ENCODE results near the gene PURA.

Gene PURA

DNA sequence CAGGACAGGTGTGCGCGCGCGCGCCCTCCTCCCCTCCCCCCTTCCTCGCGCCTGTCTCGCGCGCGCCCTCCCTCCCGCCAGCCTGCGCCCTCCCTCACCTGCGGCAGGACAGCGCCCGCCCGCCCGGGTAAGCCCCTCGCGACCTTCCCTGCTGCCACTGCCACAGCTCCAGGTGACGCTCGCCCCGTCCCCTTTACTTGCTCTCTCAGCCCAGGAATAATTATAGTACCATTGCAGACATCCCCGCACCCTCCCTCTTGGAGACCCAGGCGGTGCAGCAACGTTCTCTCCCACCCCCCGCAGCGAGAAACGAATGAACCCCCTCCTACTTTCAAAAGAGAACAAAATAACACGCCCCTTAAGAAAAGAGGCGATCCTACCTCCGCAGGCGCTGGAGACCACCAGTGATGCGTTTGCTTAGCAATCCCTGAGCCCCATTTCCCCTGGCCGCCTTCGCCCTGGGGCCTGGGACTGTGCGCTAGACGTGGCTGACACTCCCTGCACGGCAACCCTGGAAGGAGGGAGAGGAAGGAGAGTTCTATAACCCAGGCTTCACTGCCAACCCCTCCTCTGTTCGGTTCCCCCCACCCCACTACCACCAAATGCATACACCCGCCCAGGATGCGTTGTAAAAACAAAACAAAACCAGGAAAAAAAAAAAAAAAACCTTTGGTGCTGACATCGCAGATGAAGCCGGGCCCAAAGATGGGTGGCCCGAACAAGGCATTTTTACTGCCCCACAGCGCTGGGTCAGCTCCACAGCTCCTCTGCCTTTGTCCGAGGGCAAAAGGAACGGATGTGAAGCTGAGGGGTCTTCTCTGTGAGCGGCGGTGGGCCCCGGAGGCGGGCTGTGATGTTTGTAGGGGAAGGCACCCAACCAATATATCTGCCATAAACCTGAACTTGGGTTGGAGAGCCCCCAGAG is 5.6 kb upstream of the PURA start:
- peaks cover 0 to 3% of the 10 kb centered on the region in 2 donors for H3K27me3 ChIP-seq (ENCODE audit: control insufficient read depth in 2 of 2, insufficient read depth in 2 of 2, low read length in 2 of 2)
- peak overlapping the region; percentile 95 to 98 for H3K27ac ChIP-seq (ENCODE audit: low read depth in 2 of 2, low read length in 2 of 2)
- H3K4me3 ChIP-seq (ENCODE audit: low read length in 2 of 2) = peak overlapping the region; percentile 83 to 93
- no peaks in the 10 kb centered on the region for H3K36me3 ChIP-seq (ENCODE audit: control insufficient read depth in 2 of 2, insufficient read depth in 2 of 2, low read length in 2 of 2)
- peaks cover 13 to 21% of the 10 kb centered on the region in 2 donors for H3K4me1 ChIP-seq (ENCODE audit: control insufficient read depth in 2 of 2, insufficient read depth in 2 of 2, low read length in 2 of 2)
- H3K9me3 ChIP-seq (ENCODE audit: control insufficient read depth in 2 of 2, low read length in 2 of 2) = no peaks in the 10 kb centered on the region
- H3K9ac ChIP-seq (ENCODE audit: low read depth in 1 of 2, low read length in 2 of 2) = peak overlapping the region; percentile 85 to 97

DNA sequence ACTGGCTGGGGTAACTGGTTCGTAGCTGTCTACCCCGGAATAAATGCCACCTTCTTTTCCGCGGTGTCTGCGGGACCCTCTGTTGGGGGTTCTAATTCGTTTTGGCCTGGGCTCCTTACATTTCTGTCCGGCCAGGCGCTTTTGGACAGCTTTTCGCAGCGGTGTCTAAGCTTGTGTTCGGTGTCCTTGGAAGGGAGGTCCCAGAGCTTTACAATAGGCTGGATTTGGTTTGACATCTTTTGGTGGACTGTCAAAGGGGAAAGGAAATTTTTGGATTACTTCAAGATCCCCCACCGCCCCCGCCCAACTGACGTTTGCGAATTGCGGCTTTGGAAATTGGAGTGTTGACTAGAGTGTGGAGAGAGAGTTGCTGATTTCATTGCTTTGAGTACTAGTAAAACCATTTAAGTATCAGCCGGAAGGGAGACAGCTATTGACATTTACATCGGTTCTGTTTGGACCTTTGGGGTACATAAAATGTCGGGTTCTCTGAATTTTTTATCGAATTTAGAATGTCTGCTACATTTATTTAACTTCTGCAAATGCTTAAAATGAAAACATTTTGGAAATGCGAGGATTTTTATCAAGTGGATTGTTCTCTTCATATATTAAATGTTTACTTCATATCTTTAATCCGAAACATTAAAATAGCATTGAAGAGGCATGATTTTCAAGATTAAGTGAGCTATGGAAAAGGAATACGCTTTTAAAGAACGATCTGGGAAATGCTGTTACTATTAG is 4.7 kb upstream of the PURA start:
- Histone ChIP-seq H3K4me1 (ENCODE audit: control insufficient read depth in 2 of 2, insufficient read depth in 2 of 2, low read length in 2 of 2) (peaks cover 16 to 22% of the 10 kb centered on the region in 2 donors), H3K9ac (ENCODE audit: low read depth in 1 of 2, low read length in 2 of 2) (peak overlapping the region; percentile 85 to 97), H3K27ac (ENCODE audit: low read depth in 2 of 2, low read length in 2 of 2) (peak overlapping the region; percentile 95 to 98), H3K4me3 (ENCODE audit: low read length in 2 of 2) (peak overlapping the region; percentile 83 to 93), H3K36me3 (ENCODE audit: control insufficient read depth in 2 of 2, insufficient read depth in 2 of 2, low read length in 2 of 2) (no peaks in the 10 kb centered on the region), H3K9me3 (ENCODE audit: control insufficient read depth in 2 of 2, low read length in 2 of 2) (no peaks in the 10 kb centered on the region), H3K27me3 (ENCODE audit: control insufficient read depth in 2 of 2, insufficient read depth in 2 of 2, low read length in 2 of 2) (peaks cover 0 to 3% of the 10 kb centered on the region in 2 donors)

DNA sequence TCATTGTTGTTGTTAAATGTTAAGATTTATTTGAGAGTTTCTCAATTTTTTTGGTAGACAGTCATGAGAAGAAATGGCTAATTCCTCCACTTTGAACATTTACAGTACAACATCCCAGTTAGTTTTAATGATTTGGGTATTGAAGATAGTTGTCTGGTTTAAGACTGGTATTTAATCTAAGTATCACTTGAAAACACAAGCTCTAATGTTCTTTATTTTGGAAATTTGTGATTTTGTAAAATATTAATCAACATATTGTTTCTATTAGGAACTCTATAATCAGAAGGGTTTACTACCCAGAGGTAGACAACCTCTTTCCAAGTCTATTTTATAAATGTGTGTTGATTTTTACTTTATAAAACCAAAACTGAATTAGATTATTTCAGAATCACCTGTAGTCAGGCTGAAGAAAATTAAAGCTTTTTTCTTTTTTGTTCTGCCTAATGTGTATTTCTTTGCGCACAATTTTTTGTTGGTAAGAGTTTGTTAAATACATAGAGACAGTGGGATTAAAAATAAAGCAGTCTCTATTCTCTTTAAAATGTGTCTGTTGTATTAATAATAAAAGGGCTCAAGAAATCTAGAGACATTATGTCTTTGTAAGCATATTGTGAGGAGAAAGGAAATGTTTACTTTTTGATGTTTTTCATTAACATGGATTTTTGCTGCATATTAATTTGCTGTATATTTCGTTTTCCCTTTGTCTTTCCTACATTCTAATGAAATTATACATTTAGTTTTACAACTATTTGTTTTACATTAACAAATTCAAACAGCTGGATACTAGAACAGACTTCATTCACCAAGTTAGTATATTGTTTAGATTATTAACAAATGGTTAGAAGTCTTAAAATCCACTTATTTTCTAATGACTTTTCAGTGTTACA is 3.9 kb upstream of the PURA start:
- Histone ChIP-seq H3K36me3 (ENCODE audit: control insufficient read depth in 2 of 2, insufficient read depth in 2 of 2, low read length in 2 of 2) (no peaks in the 10 kb centered on the region), H3K27ac (ENCODE audit: low read depth in 2 of 2, low read length in 2 of 2) (no peak overlapping the region), H3K4me3 (ENCODE audit: low read length in 2 of 2) (no peak overlapping the region), H3K9me3 (ENCODE audit: control insufficient read depth in 2 of 2, low read length in 2 of 2) (no peaks in the 10 kb centered on the region), H3K4me1 (ENCODE audit: control insufficient read depth in 2 of 2, insufficient read depth in 2 of 2, low read length in 2 of 2) (peaks cover 20 to 28% of the 10 kb centered on the region in 2 donors), H3K27me3 (ENCODE audit: control insufficient read depth in 2 of 2, insufficient read depth in 2 of 2, low read length in 2 of 2) (peaks cover 0 to 3% of the 10 kb centered on the region in 2 donors), H3K9ac (ENCODE audit: low read depth in 1 of 2, low read length in 2 of 2) (no peak overlapping the region)

DNA sequence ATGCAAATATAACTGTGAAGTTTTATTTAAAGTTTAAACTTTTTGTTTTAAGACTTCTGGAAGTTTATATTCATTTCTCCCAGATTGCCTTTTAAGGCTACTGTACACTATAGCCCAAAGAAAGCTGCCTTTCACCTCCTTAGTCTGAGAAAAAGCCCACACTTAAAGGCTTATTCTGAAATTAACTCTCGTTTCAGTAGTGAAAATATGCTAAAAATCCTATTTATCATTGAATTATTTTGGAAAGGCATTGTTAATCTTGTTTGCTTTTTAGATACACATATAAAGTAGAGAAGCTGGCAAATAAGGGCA is 3.3 kb upstream of the PURA start:
- Histone ChIP-seq H3K4me1 (ENCODE audit: control insufficient read depth in 2 of 2, insufficient read depth in 2 of 2, low read length in 2 of 2) (peaks cover 23 to 32% of the 10 kb centered on the region in 2 donors), H3K27ac (ENCODE audit: low read depth in 2 of 2, low read length in 2 of 2) (no peak overlapping the region), H3K9ac (ENCODE audit: low read depth in 1 of 2, low read length in 2 of 2) (no peak overlapping the region), H3K36me3 (ENCODE audit: control insufficient read depth in 2 of 2, insufficient read depth in 2 of 2, low read length in 2 of 2) (no peaks in the 10 kb centered on the region), H3K9me3 (ENCODE audit: control insufficient read depth in 2 of 2, low read length in 2 of 2) (no peaks in the 10 kb centered on the region), H3K4me3 (ENCODE audit: low read length in 2 of 2) (no peak overlapping the region), H3K27me3 (ENCODE audit: control insufficient read depth in 2 of 2, insufficient read depth in 2 of 2, low read length in 2 of 2) (peaks cover 0 to 3% of the 10 kb centered on the region in 2 donors)

DNA sequence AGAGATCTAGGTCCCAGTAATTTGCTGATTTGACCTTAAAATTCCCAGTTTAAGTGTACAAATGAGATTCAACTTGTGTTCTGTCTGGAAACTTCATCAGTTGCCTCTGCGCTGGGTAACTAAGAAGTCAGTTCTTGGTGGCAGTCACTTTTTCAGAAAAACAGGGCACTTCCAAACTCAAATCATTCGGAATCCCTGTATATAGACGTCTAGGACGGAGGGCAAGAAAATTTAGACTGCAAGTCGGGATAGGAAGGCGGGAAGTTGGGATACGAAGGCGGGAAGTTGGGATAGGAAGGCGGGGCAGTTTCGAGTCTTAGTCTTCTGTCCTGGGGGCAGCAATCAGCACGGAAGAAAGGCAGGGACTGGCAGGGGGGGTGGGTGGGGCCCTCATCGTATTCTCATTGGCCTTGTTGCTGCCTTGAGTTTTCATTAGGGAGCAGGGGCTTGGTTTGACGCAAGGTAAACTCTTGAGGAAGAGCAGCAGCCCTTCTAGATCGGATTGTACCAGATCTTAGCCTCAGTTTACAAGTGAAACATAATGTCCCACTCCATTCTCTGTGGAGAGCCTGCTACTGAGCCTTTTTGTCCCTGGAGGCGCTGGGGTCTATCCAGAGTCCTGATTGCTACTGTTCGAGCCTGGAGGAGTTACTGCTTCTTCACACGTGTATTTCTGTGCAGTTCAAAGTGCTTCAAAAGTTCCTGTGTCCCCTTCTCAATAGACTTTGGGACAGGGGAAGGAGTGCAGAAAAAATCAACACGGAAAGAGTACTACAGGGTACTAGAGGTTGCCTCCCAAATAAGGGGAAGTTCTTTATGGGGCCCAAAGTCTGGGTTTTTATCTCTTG is 2.7 kb upstream of the PURA start:
- Histone ChIP-seq H3K36me3 (ENCODE audit: control insufficient read depth in 2 of 2, insufficient read depth in 2 of 2, low read length in 2 of 2) (no peaks in the 10 kb centered on the region), H3K4me3 (ENCODE audit: low read length in 2 of 2) (no peak overlapping the region), H3K27me3 (ENCODE audit: control insufficient read depth in 2 of 2, insufficient read depth in 2 of 2, low read length in 2 of 2) (peaks cover 0 to 3% of the 10 kb centered on the region in 2 donors), H3K27ac (ENCODE audit: low read depth in 2 of 2, low read length in 2 of 2) (no peak overlapping the region), H3K4me1 (ENCODE audit: control insufficient read depth in 2 of 2, insufficient read depth in 2 of 2, low read length in 2 of 2) (peaks cover 30 to 37% of the 10 kb centered on the region in 2 donors), H3K9me3 (ENCODE audit: control insufficient read depth in 2 of 2, low read length in 2 of 2) (no peaks in the 10 kb centered on the region), H3K9ac (ENCODE audit: low read depth in 1 of 2, low read length in 2 of 2) (no peak overlapping the region)

DNA sequence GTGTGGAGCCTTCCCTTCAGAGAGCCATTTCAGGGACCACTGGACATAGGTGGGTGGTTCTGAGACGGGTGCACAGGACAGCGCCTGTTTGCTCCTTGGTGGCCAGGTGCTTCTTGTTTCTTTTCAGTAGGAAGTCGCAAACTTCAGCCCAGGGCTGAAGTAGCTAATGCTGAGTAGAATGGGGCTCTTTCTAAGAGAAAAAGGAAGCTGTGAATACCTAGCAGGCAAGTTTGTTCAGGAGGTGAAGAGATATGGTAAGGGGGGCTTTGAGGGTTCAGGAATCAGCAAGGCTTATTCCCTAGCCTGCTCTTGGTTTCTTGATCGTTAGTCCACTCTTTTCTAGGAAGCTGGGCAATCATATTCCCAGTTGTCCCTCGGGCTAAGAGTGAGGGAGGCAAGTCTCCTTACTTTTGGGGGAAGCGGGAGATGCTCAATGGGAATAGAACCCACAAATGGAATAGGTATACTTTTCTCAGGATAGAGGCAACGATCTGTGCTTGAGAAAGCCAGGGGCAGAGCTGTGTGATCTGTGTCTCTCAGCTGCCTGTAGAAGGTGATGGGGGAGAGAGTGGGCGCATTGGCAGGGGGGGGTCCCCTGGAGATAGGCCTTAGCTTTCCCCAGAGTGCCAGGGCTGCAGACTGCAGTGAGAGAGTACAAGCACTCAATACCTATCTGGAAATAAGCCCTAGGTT is 1.9 kb upstream of the PURA start:
- H3K9ac ChIP-seq (ENCODE audit: low read depth in 1 of 2, low read length in 2 of 2) = peak overlapping the region in 1 of 2 donors; percentile 18
- no peak overlapping the region for H3K27ac ChIP-seq (ENCODE audit: low read depth in 2 of 2, low read length in 2 of 2)
- H3K4me3 ChIP-seq (ENCODE audit: low read length in 2 of 2) = no peak overlapping the region
- peaks cover 33 to 34% of the 10 kb centered on the region in 2 donors for H3K4me1 ChIP-seq (ENCODE audit: control insufficient read depth in 2 of 2, insufficient read depth in 2 of 2, low read length in 2 of 2)
- H3K27me3 ChIP-seq (ENCODE audit: control insufficient read depth in 2 of 2, insufficient read depth in 2 of 2, low read length in 2 of 2) = peaks cover 0 to 3% of the 10 kb centered on the region in 2 donors
- H3K9me3 ChIP-seq (ENCODE audit: control insufficient read depth in 2 of 2, low read length in 2 of 2) = no peaks in the 10 kb centered on the region
- no peaks in the 10 kb centered on the region for H3K36me3 ChIP-seq (ENCODE audit: control insufficient read depth in 2 of 2, insufficient read depth in 2 of 2, low read length in 2 of 2)

DNA sequence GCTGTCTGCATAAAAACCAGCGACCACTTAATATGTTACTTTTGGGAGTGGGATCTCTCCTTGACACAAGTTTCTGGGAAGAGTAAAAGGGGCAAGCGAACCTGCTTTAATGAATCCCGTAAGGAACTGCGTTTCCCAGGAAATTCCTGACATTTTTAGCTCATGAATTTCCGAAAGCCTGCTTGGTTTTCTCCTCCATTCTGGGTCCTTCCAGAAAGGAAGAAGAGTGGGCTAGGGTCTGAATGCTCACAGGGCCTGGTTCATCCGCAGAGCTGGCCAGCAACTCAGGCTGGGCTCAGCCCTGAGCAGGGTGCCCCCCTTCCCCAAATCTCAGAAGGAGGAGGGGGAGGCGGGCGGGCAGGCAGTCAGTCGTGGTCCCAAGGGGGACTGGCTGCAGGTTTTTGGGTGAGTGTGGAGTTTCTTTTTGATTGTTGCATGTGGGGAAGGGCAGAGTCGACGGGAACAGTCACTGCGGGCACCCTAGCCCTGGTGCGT is 1.2 kb upstream of the PURA start:
- Histone ChIP-seq H3K27ac (ENCODE audit: low read depth in 2 of 2, low read length in 2 of 2) (peak overlapping the region in 1 of 2 donors; percentile 93), H3K27me3 (ENCODE audit: control insufficient read depth in 2 of 2, insufficient read depth in 2 of 2, low read length in 2 of 2) (peaks cover 0 to 3% of the 10 kb centered on the region in 2 donors), H3K4me1 (ENCODE audit: control insufficient read depth in 2 of 2, insufficient read depth in 2 of 2, low read length in 2 of 2) (peaks cover 32 to 34% of the 10 kb centered on the region in 2 donors), H3K9me3 (ENCODE audit: control insufficient read depth in 2 of 2, low read length in 2 of 2) (no peaks in the 10 kb centered on the region), H3K4me3 (ENCODE audit: low read length in 2 of 2) (peak overlapping the region in 1 of 2 donors; percentile 86), H3K9ac (ENCODE audit: low read depth in 1 of 2, low read length in 2 of 2) (no peak overlapping the region), H3K36me3 (ENCODE audit: control insufficient read depth in 2 of 2, insufficient read depth in 2 of 2, low read length in 2 of 2) (no peaks in the 10 kb centered on the region)

DNA sequence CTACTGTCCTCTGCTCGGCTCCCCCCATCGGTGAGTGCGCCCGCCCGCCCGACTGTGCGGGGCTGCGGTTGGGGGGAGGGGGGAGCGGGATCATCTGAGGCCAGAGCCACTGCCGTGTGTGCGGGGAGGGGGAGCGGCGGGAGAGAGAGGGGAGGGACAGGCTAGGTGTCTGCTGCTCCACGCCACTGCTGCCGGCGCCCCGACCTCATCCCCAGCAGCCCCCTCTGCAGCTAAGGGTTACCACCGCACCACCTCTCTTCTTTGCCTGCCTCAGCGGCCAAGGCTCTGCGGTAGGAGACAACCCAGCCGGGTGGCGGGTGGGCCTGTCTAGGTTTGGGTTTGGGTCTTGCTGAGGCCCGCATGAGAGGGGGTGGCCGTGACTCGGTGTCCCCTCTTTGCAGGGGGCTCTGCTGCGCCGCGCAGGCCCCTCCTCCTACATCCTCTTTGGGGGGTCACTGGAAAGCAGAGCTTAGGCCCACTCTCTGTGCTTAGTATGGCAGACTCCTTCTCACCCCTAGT is 670 bp upstream of the PURA start:
- H3K27ac ChIP-seq (ENCODE audit: low read depth in 2 of 2, low read length in 2 of 2) = peak overlapping the region; percentile 91 to 93
- no peaks in the 10 kb centered on the region for H3K9me3 ChIP-seq (ENCODE audit: control insufficient read depth in 2 of 2, low read length in 2 of 2)
- H3K27me3 ChIP-seq (ENCODE audit: control insufficient read depth in 2 of 2, insufficient read depth in 2 of 2, low read length in 2 of 2) = peaks cover 0 to 3% of the 10 kb centered on the region in 2 donors
- peaks cover 32 to 33% of the 10 kb centered on the region in 2 donors for H3K4me1 ChIP-seq (ENCODE audit: control insufficient read depth in 2 of 2, insufficient read depth in 2 of 2, low read length in 2 of 2)
- peak overlapping the region; percentile 86 for H3K4me3 ChIP-seq (ENCODE audit: low read length in 2 of 2)
- peak overlapping the region; percentile 69 to 87 for H3K9ac ChIP-seq (ENCODE audit: low read depth in 1 of 2, low read length in 2 of 2)
- H3K36me3 ChIP-seq (ENCODE audit: control insufficient read depth in 2 of 2, insufficient read depth in 2 of 2, low read length in 2 of 2) = no peaks in the 10 kb centered on the region

Data from mucosa of rectum (tissue), 2 donors.